ENCODE results near the gene CEACAM21.

GRCh38 chr19:41547569-41547968 lies 28.4 kb upstream of the CEACAM21 start:
- no peak for TF ChIP-seq CTCF (IDR thresholded peaks at IDR 0.05)
- no peak for TF ChIP-seq POLR2A (IDR thresholded peaks at IDR 0.05)
- TF ChIP-seq EP300 (IDR thresholded peaks at IDR 0.05) = no peak

Measured in tibial nerve (tissue), 4 donors.